ENCODE results near the gene CACNB4.

DNA sequence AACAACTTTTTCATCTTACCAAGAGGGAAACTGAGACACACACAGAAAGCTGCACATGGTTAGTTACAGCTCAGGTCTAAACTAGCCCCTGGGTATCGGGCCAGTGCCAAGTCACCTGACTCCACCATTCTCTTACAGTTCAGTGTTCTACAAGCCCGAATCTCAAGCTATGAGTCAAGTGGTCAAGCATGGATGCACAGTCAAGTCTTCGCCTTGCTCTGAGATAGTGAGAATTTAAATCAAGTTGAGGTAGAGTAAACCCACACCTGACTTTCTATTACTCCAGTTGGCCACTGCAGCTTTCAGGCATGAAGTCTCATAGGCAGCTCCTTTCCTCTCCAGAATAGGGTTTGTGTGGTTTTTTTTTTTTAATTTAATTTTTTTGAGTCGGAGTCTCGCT lies 236.1 kb downstream of the CACNB4 start:
- TF ChIP-seq EZH2 (IDR thresholded peaks at IDR 0.05; ENCODE audit: low read length, unreplicated experiment) (no peak), CTCF (conservative IDR thresholded peaks at IDR 0.05; ENCODE audit: low read depth, low read length) (no peak), EZH2phosphoT487 (IDR thresholded peaks at IDR 0.05; ENCODE audit: borderline replicate concordance, low read length) (no peak)

All from PC-3 (cell line).